ENCODE measurements around the gene MRPL12. TPM values are rescaled to one million over a fixed set of nuclear protein-coding genes. Genes with fewer than 3 reads are reported as not detected.
A peak's percentile ranks its signal among the peaks of the same experiment; 100 is the strongest.

Gene MRPL12
- total and polyA plus RNA-seq, 2 experiments from 2014 or later = 24.5 to 94.6 TPM

DNA sequence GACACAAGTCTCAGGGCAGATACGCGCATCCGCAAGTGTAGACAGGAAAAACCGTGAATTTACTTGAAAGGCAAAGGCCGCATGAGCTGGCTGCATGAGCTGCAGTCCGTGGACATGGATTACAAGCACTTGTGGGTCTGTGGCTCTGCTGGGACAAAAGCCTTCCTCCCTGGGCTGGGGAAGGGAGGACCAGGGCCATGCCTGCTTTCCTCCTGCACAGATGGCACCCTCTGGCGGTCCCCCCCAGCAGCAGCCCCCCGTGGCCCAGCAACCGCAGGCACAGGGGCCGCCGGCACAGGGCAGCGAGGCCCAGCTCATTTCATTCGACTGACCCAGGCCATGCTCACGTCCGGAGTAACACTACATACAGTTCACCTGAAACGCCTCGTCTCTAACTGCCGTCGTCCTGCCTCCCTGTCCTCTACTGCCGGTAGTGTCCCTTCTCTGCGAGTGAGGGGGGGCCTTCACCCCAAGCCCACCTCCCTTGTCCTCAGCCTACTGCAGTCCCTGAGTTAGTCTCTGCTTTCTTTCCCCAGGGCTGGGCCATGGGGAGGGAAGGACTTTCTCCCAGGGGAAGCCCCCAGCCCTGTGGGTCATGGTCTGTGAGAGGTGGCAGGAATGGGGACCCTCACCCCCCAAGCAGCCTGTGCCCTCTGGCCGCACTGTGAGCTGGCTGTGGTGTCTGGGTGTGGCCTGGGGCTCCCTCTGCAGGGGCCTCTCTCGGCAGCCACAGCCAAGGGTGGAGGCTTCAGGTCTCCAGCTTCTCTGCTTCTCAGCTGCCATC is 1.7 kb upstream of the MRPL12 start:
- no peaks in the 10 kb centered on the region for H3K27me3 ChIP-seq
- H3K4me1 ChIP-seq (ENCODE audit: insufficient read depth) = peaks cover 18% of the 10 kb centered on the region
- peak; percentile 40 for DNase-seq (ENCODE audit: low spot score)
- H3K27ac ChIP-seq = peak overlapping the region; percentile 97
- H3K9me3 ChIP-seq (ENCODE audit: low read depth) = no peaks in the 10 kb centered on the region
- H4K20me1 ChIP-seq (ENCODE audit: insufficient read depth, poor library complexity, severe bottlenecking) = peaks cover 16% of the 10 kb centered on the region
- H3K9me2 ChIP-seq (replicated peaks; ENCODE audit: insufficient read depth) = no peaks in the 10 kb centered on the region
- TF ChIP-seq EZH2phosphoT487 (IDR thresholded peaks at IDR 0.05; ENCODE audit: low read depth, severe bottlenecking, unreplicated experiment) = no peak
- TF ChIP-seq, protein P1, sequence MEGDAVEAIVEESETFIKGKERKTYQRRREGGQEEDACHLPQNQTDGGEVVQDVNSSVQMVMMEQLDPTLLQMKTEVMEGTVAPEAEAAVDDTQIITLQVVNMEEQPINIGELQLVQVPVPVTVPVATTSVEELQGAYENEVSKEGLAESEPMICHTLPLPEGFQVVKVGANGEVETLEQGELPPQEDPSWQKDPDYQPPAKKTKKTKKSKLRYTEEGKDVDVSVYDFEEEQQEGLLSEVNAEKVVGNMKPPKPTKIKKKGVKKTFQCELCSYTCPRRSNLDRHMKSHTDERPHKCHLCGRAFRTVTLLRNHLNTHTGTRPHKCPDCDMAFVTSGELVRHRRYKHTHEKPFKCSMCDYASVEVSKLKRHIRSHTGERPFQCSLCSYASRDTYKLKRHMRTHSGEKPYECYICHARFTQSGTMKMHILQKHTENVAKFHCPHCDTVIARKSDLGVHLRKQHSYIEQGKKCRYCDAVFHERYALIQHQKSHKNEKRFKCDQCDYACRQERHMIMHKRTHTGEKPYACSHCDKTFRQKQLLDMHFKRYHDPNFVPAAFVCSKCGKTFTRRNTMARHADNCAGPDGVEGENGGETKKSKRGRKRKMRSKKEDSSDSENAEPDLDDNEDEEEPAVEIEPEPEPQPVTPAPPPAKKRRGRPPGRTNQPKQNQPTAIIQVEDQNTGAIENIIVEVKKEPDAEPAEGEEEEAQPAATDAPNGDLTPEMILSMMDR (IDR thresholded peaks at IDR 0.05; ENCODE audit: poor library complexity) = peak; percentile 9
- TF ChIP-seq EZH2 (IDR thresholded peaks at IDR 0.05; ENCODE audit: borderline replicate concordance) = no peak
- no peaks in the 10 kb centered on the region for H3K36me3 ChIP-seq (replicated peaks; ENCODE audit: insufficient read depth, low read depth)
- 86% methylated on average over 23 of the region's 23 CpGs for WGBS (ENCODE audit: low lambda C conversion rate, missing lambda C conversion rate)
- H2AFZ ChIP-seq = no peak overlapping the region
- H3K4me3 ChIP-seq = peak overlapping the region; percentile 72
- H3K4me2 ChIP-seq = peak overlapping the region; percentile 94
- peaks cover 79% of the 10 kb centered on the region for H3K79me2 ChIP-seq

DNA sequence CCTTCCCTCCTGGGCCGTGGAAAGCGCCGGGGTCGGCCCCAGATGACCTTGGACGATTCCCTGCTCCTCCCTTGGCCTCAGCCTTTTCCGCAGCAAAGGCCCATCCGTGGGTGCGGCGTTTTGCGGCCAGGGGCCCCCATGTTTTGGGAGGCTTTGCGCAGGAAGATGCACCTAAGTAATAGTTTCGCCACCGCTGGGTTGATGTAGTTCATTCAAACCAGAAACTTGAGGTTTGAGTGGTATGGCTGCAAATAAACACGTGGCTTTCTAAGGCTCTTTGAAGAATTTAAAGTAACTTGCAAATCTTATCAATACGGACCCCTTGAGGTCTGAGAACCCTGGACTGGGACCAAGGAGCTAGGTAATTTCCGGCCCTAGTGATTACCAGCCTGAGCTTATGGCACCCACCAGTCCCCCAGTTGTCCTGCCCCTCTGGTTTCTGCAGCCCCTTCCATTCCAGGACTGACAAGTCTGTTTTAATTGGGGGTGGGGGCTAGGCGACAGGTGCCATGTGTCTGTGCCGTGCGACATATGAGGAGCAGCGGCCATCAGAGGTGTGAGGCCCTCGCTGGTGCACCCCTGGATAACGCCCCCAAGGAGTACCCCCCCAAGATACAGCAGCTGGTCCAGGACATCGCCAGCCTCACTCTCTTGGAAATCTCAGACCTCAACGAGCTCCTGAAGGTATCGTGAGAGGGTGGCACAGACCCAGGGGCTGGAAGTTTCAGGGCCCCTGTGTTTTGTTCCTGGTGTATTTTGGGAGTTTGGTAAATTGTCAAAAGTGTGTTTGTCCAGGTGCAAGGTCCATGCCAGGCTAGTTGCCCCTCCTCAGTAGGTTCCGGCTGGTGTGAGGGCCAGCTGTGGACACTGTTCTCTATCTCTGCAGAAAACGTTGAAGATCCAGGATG is 834 bp downstream of the MRPL12 start:
- Histone ChIP-seq H3K27ac (peak overlapping the region; percentile 84), H3K4me1 (ENCODE audit: insufficient read depth) (peaks cover 18% of the 10 kb centered on the region), H4K20me1 (ENCODE audit: insufficient read depth, poor library complexity, severe bottlenecking) (peaks cover 13% of the 10 kb centered on the region), H3K36me3 (replicated peaks; ENCODE audit: insufficient read depth, low read depth) (no peaks in the 10 kb centered on the region), H3K4me2 (peak overlapping the region; percentile 90), H3K79me2 (peaks cover 62% of the 10 kb centered on the region), H3K9me3 (ENCODE audit: low read depth) (no peaks in the 10 kb centered on the region), H3K27me3 (no peaks in the 10 kb centered on the region), H3K4me3 (peak overlapping the region; percentile 88), H2AFZ (peak overlapping the region; percentile 82), H3K9me2 (replicated peaks; ENCODE audit: insufficient read depth) (no peaks in the 10 kb centered on the region)
- TF ChIP-seq EZH2 (IDR thresholded peaks at IDR 0.05; ENCODE audit: borderline replicate concordance) = no peak
- TF ChIP-seq EZH2phosphoT487 (IDR thresholded peaks at IDR 0.05; ENCODE audit: low read depth, severe bottlenecking, unreplicated experiment) = no peak
- TF ChIP-seq, protein P1 (IDR thresholded peaks at IDR 0.05; ENCODE audit: poor library complexity) = no peak
- DNase-seq (ENCODE audit: low spot score) = no peak
- 38% methylated on average over 26 of the region's 27 CpGs for WGBS (ENCODE audit: low lambda C conversion rate, missing lambda C conversion rate)

DNA sequence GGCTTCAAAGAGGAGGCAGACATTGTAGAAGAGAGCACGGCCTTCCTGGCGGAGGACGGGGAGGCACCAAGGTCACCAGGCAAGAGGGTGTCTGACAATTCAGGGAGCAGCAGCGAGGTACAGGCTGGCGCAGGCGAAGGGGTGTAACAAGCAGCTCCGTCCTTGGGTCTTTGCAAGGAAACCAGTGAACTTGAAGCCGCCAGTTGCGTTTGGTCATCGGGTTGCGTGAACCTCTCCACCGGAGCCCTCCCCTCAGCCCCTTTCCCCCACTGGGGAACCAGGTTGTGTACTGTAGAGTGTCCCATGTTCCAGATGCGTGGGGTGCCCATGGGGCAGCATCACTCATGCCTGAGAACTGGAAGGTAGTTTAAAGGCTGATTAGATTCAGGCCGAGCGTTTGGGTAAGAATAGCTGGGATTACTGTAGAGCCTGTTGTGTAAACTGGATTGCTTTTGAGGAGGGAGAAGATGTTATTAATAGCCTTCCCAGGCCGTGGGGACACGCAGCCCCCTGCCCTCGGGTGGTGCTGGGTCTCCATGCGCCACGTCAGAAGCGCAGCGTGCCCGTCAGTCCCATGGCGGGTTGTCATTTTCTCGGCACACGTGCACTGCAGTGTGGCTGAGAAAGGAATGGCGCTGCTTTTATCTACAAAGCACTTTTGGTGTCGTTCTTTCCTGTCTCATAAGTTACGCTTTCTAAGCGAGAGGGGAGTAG is 2.5 kb downstream of the MRPL12 start:
- Histone ChIP-seq H3K4me3 (no peak overlapping the region), H3K9me2 (replicated peaks; ENCODE audit: insufficient read depth) (no peaks in the 10 kb centered on the region), H3K4me2 (no peak overlapping the region), H2AFZ (no peak overlapping the region), H4K20me1 (ENCODE audit: insufficient read depth, poor library complexity, severe bottlenecking) (peaks cover 10% of the 10 kb centered on the region), H3K9me3 (ENCODE audit: low read depth) (no peaks in the 10 kb centered on the region), H3K27me3 (no peaks in the 10 kb centered on the region), H3K79me2 (peaks cover 45% of the 10 kb centered on the region), H3K36me3 (replicated peaks; ENCODE audit: insufficient read depth, low read depth) (no peaks in the 10 kb centered on the region), H3K4me1 (ENCODE audit: insufficient read depth) (peaks cover 24% of the 10 kb centered on the region), H3K27ac (no peak overlapping the region)
- no peak for DNase-seq (ENCODE audit: low spot score)
- TF ChIP-seq EZH2 (IDR thresholded peaks at IDR 0.05; ENCODE audit: borderline replicate concordance) = no peak
- TF ChIP-seq EZH2phosphoT487 (IDR thresholded peaks at IDR 0.05; ENCODE audit: low read depth, severe bottlenecking, unreplicated experiment) = no peak
- TF ChIP-seq, protein P1 (IDR thresholded peaks at IDR 0.05; ENCODE audit: poor library complexity) = no peak
- 98% methylated on average over 30 of the region's 30 CpGs for WGBS (ENCODE audit: low lambda C conversion rate, missing lambda C conversion rate)

All from hepatocyte (in vitro differentiated cells).